Measurements from ENCODE around the gene SVEP1.
"Not testable (repeated sequence)": the region's sequence is repeated elsewhere in the genome, so short reads cannot be mapped to it uniquely, and the experiment has no call there.

Gene SVEP1

DNA sequence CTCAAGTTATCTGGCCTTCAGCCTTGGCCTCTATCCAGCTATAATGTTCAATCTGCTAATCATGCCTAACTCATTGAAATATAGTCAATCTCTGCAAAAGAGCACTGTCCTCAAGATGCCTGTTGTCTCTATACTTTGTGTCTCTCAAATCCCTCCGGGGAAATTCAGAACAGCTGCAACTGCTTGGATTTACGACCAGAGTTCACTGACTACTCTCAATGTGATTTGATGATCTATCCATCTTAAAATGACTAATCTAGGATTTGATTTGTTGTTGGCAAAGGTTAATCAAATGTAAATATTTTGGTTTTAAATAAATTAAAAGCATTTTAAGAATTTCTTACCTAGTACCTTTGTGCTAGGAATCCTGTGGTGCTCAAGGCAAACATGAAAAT, 40.9 kb downstream of the SVEP1 start:
- ChIA-PET CTCF (interaction anchor here (0.6 kb wide), 1 partner anchor 105 kb away, joined by 4 read pairs; no protein-coding TSS in a partner anchor), POLR2A (no interaction called here)
- no peak for DNase-seq (ENCODE audit: extremely low spot score)
- TF ChIP-seq NFRKB (IDR thresholded peaks at IDR 0.05) (no peak), SUZ12 (IDR thresholded peaks at IDR 0.05) (no peak), FOXM1 (IDR thresholded peaks at IDR 0.05; ENCODE audit: borderline replicate concordance) (no peak), FOXK2 (IDR thresholded peaks at IDR 0.05) (no peak), FOXA1 (IDR thresholded peaks at IDR 0.05) (no peak), TARDBP (IDR thresholded peaks at IDR 0.05) (no peak), LEF1 (IDR thresholded peaks at IDR 0.05; ENCODE audit: borderline replicate concordance) (no peak), ARNT (IDR thresholded peaks at IDR 0.05) (no peak), ZNF384 (IDR thresholded peaks at IDR 0.05) (no peak), BHLHE40 (IDR thresholded peaks at IDR 0.05; ENCODE audit: borderline replicate concordance) (no peak), ELF4 (IDR thresholded peaks at IDR 0.05) (no peak), CTBP1 (IDR thresholded peaks at IDR 0.05; ENCODE audit: borderline replicate concordance) (no peak), L3MBTL2 (conservative IDR thresholded peaks at IDR 0.05) (no peak)

DNA sequence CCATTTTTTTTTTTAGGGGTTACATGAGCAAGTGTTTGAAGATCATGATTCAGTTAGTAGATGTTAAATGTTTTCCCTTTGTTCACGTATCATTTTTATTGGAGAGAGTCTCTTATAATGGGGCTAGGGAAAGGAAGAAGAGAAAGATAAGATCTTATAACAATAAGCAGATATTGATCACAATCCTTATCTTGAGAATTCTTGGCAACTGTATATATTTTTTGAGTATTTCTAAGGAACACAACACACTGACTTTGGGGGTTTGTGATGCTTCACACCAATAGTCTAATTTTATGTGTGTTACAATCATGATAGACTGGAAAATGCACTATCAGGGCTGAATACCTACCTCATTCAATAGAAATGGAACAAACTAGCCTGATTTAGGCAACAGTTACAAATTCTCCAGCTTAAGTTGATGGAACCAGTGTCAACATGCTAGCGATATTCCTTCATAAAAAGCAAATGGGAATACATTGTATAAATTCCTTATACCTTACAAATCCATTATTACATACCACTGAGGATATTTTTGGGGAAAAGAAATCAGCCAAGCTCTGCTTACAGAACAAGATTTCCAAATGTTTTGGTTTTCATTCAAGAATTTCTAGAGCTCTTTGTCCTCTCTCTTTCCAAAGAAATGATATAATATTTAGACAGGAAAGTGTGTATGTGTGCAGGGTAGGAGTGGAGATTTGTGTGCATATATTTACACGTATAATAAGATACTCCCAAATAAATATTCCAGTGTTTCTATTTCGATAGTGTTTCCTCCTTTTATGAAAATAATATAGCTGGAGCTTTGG, 41.5 kb downstream of the SVEP1 start:
- POLR2A ChIA-PET = no interaction called here
- CTCF ChIA-PET = interaction anchor here (0.6 kb wide), 1 partner anchor 105 kb away, joined by 4 read pairs; no protein-coding TSS in a partner anchor
- DNase-seq (ENCODE audit: extremely low spot score) = no peak
- no peak for TF ChIP-seq BHLHE40 (IDR thresholded peaks at IDR 0.05; ENCODE audit: borderline replicate concordance)
- TF ChIP-seq ARNT (IDR thresholded peaks at IDR 0.05) = no peak
- no peak for TF ChIP-seq TARDBP (IDR thresholded peaks at IDR 0.05)
- no peak for TF ChIP-seq ZNF384 (IDR thresholded peaks at IDR 0.05)
- no peak for TF ChIP-seq HDGF (IDR thresholded peaks at IDR 0.05; ENCODE audit: borderline replicate concordance)
- TF ChIP-seq FOXA1 (IDR thresholded peaks at IDR 0.05) = no peak
- no peak for TF ChIP-seq LEF1 (IDR thresholded peaks at IDR 0.05; ENCODE audit: borderline replicate concordance)
- TF ChIP-seq CTBP1 (IDR thresholded peaks at IDR 0.05; ENCODE audit: borderline replicate concordance) = no peak
- no peak for TF ChIP-seq SP1 (IDR thresholded peaks at IDR 0.05)
- no peak for TF ChIP-seq PKNOX1 (IDR thresholded peaks at IDR 0.05)
- TF ChIP-seq FOXK2 (IDR thresholded peaks at IDR 0.05) = no peak
- no peak for TF ChIP-seq FOXM1 (IDR thresholded peaks at IDR 0.05; ENCODE audit: borderline replicate concordance)
- no peak for TF ChIP-seq ELF4 (IDR thresholded peaks at IDR 0.05)
- TF ChIP-seq SUZ12 (IDR thresholded peaks at IDR 0.05) = no peak
- TF ChIP-seq NFRKB (IDR thresholded peaks at IDR 0.05) = no peak

DNA sequence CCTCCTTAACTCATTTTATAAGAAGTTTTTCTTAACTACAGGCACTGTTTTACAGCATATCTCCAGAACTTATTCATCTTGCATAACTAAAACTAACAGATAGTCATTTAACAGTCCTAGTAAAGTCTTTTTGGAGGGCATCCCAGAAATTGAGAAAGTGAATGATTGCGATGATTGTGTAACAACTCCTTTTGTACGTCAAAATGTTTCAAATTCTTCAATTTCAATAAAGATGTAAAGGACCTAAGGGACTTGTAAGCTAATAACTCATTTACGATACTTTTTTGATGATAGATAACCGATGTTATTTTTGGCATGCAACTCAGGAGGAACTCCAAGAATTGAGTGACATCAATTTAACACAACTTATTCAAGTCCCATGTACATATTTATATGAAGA, 42.7 kb downstream of the SVEP1 start:
- no peak for DNase-seq (ENCODE audit: extremely low spot score)
- TF ChIP-seq HDGF (IDR thresholded peaks at IDR 0.05; ENCODE audit: borderline replicate concordance) (no peak), ARNT (IDR thresholded peaks at IDR 0.05) (no peak), PKNOX1 (IDR thresholded peaks at IDR 0.05) (0 out of 2 replicates have a peak, but pooled peaks have one; percentile 35)
- POLR2A ChIA-PET = no interaction called here
- CTCF ChIA-PET = no interaction called here

- POLR2A ChIA-PET; DNase-seq (ENCODE audit: extremely low spot score); CTCF ChIA-PET: not testable (repeated sequence)
Measured at GRCh38 chr9:110534162-110534561, 45.4 kb downstream of the SVEP1 start.

- CTCF ChIA-PET = no interaction called here
- TF ChIP-seq ZNF384 (IDR thresholded peaks at IDR 0.05) (no peak), ELF4 (IDR thresholded peaks at IDR 0.05) (no peak), ARNT (IDR thresholded peaks at IDR 0.05) (no peak), FOXM1 (IDR thresholded peaks at IDR 0.05; ENCODE audit: borderline replicate concordance) (no peak), TARDBP (IDR thresholded peaks at IDR 0.05) (no peak), L3MBTL2 (conservative IDR thresholded peaks at IDR 0.05) (no peak), CTBP1 (IDR thresholded peaks at IDR 0.05; ENCODE audit: borderline replicate concordance) (no peak), NFRKB (IDR thresholded peaks at IDR 0.05) (no peak), HDGF (IDR thresholded peaks at IDR 0.05; ENCODE audit: borderline replicate concordance) (no peak), SP1 (IDR thresholded peaks at IDR 0.05) (no peak), SUZ12 (IDR thresholded peaks at IDR 0.05) (no peak), FOXK2 (IDR thresholded peaks at IDR 0.05) (no peak), PKNOX1 (IDR thresholded peaks at IDR 0.05) (no peak), FOXA1 (IDR thresholded peaks at IDR 0.05) (no peak)
- DNase-seq (ENCODE audit: extremely low spot score) = no peak
- POLR2A ChIA-PET = no interaction called here
Measured at GRCh38 chr9:110532908-110533665, 46.5 kb downstream of the SVEP1 start.

GRCh38 chr9:110531776-110532175, 47.8 kb downstream of the SVEP1 start:
- CTCF ChIA-PET = no interaction called here

GRCh38 chr9:110531241-110531640, 48.3 kb downstream of the SVEP1 start:
- DNase-seq (ENCODE audit: extremely low spot score); CTCF ChIA-PET; POLR2A ChIA-PET: not testable (repeated sequence)

More at GRCh38 chr9:110531776-110532175, 47.8 kb downstream of the SVEP1 start:
- DNase-seq (ENCODE audit: extremely low spot score) = no peak
- POLR2A ChIA-PET = no interaction called here
- TF ChIP-seq TARDBP (IDR thresholded peaks at IDR 0.05) (no peak), ZNF384 (IDR thresholded peaks at IDR 0.05) (no peak), ARNT (IDR thresholded peaks at IDR 0.05) (no peak), FOXM1 (IDR thresholded peaks at IDR 0.05; ENCODE audit: borderline replicate concordance) (no peak), SUZ12 (IDR thresholded peaks at IDR 0.05) (no peak), BHLHE40 (IDR thresholded peaks at IDR 0.05; ENCODE audit: borderline replicate concordance) (no peak), L3MBTL2 (conservative IDR thresholded peaks at IDR 0.05) (no peak), FOXA1 (IDR thresholded peaks at IDR 0.05) (no peak), LEF1 (IDR thresholded peaks at IDR 0.05; ENCODE audit: borderline replicate concordance) (no peak), SP1 (IDR thresholded peaks at IDR 0.05) (no peak), HDGF (IDR thresholded peaks at IDR 0.05; ENCODE audit: borderline replicate concordance) (no peak), FOXK2 (IDR thresholded peaks at IDR 0.05) (no peak), PKNOX1 (IDR thresholded peaks at IDR 0.05) (no peak), CTBP1 (IDR thresholded peaks at IDR 0.05; ENCODE audit: borderline replicate concordance) (no peak), NFRKB (IDR thresholded peaks at IDR 0.05) (no peak), ELF4 (IDR thresholded peaks at IDR 0.05) (no peak)

Measured in HEK293T (cell line).